Ramos (cell line): ENCODE measurements around the gene CADM4.
"Not testable (repeated sequence)": the region's sequence is repeated elsewhere in the genome, so short reads cannot be mapped to it uniquely, and the experiment has no call there.

Experiments
- in situ Hi-C: fragments of 300-500 bp; cut with MboI; formaldehyde crosslinking; loops from one replicate; pipeline ENCODE4 v1.14.3; 2022; ENCODE audit warnings: low sequenced_read_pairs; ENCODE audit not compliant: unreplicated experiment

Gene CADM4

GRCh38 chr19:43639519-43640423 lies at the start of gene CADM4:
TSS of gene CADM4 (minus strand) at chr19:43639850. CDS start at chr19:43639790, 60 bp downstream.
- in situ Hi-C loops: no loop called here

- in situ Hi-C loops: no loop called here
These were observed 48.5 kb upstream of the CADM4 start for GRCh38 chr19:43688059-43688701.

GRCh38 chr19:43687660-43687997 lies 48.0 kb upstream of the CADM4 start:
- in situ Hi-C loops: no loop called here

GRCh38 chr19:43684326-43684725 lies 44.7 kb upstream of the CADM4 start:
- in situ Hi-C loops: no loop called here

- in situ Hi-C loops: no loop called here
These were observed 44.3 kb upstream of the CADM4 start for GRCh38 chr19:43683905-43684304.

- in situ Hi-C loops: no loop called here
These were observed 43.4 kb upstream of the CADM4 start for GRCh38 chr19:43682824-43683661.

- in situ Hi-C loops: not testable (repeated sequence)
These were observed 42.6 kb upstream of the CADM4 start for GRCh38 chr19:43682269-43682668.

- in situ Hi-C loops: no loop called here
These were observed 42.2 kb upstream of the CADM4 start for GRCh38 chr19:43681821-43682220.

- in situ Hi-C loops: no loop called here
These were observed 39.0 kb upstream of the CADM4 start for GRCh38 chr19:43678512-43679261.

- in situ Hi-C loops: no loop called here
These were observed 36.3 kb upstream of the CADM4 start for GRCh38 chr19:43675906-43676305.

GRCh38 chr19:43675269-43675879 lies 35.7 kb upstream of the CADM4 start:
- in situ Hi-C loops: no loop called here

- in situ Hi-C loops: no loop called here
These were observed 34.9 kb upstream of the CADM4 start for GRCh38 chr19:43674596-43674995.

GRCh38 chr19:43674183-43674582 lies 34.5 kb upstream of the CADM4 start:
- in situ Hi-C loops: no loop called here

- in situ Hi-C loops: no loop called here
These were observed 34.0 kb upstream of the CADM4 start for GRCh38 chr19:43673637-43674036.

- in situ Hi-C loops: no loop called here
These were observed 32.5 kb upstream of the CADM4 start for GRCh38 chr19:43672061-43672679.

- in situ Hi-C loops: no loop called here
These were observed 28.9 kb upstream of the CADM4 start for GRCh38 chr19:43668406-43669109.

GRCh38 chr19:43667876-43668405 lies 28.3 kb upstream of the CADM4 start:
- in situ Hi-C loops: no loop called here

- in situ Hi-C loops: no loop called here
These were observed 27.7 kb upstream of the CADM4 start for GRCh38 chr19:43667126-43667875.
